ENCODE measurements around the gene CXCR5. TPM values are rescaled to one million over a fixed set of nuclear protein-coding genes. Genes with fewer than 3 reads are reported as not detected.
A peak's percentile ranks its signal among the peaks of the same experiment; 100 is the strongest.

Gene CXCR5
- total RNA-seq, 2 donors from 2014 or later = 0.12 to 0.39 TPM

- DNase-seq = peak in 1 of 2 donors; percentile 26
Measured at GRCh38 chr11:118872403-118872821, 11.3 kb upstream of the CXCR5 start.

DNA sequence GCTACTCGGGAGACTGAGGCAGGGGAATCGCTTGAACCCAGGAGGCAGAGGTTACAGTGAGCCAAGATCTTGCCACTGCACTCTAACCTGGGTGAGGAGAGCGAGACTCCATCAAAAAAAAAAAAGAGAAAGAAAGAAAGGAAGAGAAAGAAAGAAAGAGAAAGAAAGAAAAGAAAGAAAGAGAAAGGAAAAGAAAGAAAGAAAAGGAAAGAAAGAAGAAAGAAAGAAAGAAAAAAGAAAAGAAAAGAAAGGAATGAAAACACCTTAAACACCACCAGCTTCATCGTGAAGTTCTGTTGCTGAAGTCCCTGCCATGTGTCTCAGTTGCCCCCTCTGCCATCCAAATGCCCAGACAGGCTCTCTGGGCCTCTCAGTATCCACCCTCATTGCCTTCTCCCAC, 9.9 kb upstream of the CXCR5 start:
- ATAC-seq (no peak), DNase-seq (no peak)
- intact Hi-C loops (cut with DNase I, micrococcal nuclease) = no loop called here

More at GRCh38 chr11:118872403-118872821, 11.3 kb upstream of the CXCR5 start:
- intact Hi-C loops (cut with DNase I, micrococcal nuclease) = no loop called here
- no peak for ATAC-seq

- ATAC-seq (no peak), DNase-seq (no peak)
- intact Hi-C loops (cut with DNase I, micrococcal nuclease) = no loop called here
Measured at GRCh38 chr11:118876286-118876685, 7.4 kb upstream of the CXCR5 start.

DNA sequence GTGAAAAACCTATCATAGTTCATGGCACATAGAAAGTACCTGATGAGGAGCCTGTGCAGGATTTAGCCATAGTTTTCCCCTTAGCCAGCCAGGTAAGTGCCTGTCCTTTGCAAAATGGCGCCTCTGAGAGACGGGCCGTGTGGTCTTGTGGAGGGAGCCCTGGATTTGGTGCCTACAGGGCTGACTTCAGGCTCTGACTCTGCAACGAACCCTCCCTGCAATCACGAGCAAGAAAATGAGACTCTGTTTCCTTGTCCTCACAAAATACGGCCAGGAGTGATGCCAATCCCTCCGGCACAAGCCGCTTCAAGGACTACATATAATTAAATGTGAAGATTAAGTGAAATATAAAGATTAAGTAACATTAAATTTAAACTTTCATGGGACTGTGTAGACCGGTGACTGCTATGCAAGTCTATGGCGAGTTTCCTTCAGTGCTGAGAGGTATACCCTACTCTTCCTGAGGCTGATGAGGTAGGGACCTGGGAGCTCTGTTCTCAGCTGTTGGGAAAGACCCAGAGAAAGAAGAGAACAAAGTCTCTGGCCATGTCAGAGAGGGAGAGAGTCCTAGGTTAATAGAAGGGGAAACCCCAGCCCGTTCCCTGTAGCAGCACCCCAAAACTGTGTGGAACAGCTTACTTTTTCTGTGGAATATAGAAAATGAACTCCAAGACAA, 6.1 kb upstream of the CXCR5 start:
- no peak for ATAC-seq
- intact Hi-C loops (cut with DNase I, micrococcal nuclease) = no loop called here
- no peak for DNase-seq

GRCh38 chr11:118878163-118878563, 5.5 kb upstream of the CXCR5 start:
- no peak for DNase-seq
- no peak for ATAC-seq
- intact Hi-C loops (cut with DNase I, micrococcal nuclease) = no loop called here

- DNase-seq (no peak), ATAC-seq (no peak)
- intact Hi-C loops (cut with DNase I, micrococcal nuclease) = no loop called here
Measured at GRCh38 chr11:118881228-118881627, 2.5 kb upstream of the CXCR5 start.

- intact Hi-C loops (cut with DNase I, micrococcal nuclease) = no loop called here
- ATAC-seq = no peak
- DNase-seq = no peak
Measured at GRCh38 chr11:118882491-118882890, 1.2 kb upstream of the CXCR5 start.

DNA sequence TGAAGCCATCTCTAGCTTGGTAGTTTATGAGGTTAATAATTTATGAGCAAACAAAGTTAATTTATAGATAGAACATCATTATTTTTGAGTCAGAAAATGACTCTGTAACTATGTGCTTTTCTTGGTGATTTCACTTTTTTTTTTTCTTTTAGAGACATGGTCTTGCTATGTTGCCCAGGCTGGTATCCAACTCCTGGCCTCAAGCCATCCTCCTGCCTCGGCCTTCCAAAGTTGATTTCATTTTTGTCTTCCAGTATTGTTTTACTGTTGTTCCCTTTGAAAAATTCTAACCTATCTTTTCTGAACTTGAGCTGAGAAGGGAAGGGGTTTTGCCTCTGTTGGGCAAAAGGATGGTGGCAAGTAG, 706 bp upstream of the CXCR5 start:
- ATAC-seq (no peak), DNase-seq (no peak)
- intact Hi-C loops (cut with DNase I, micrococcal nuclease) = no loop called here

DNA sequence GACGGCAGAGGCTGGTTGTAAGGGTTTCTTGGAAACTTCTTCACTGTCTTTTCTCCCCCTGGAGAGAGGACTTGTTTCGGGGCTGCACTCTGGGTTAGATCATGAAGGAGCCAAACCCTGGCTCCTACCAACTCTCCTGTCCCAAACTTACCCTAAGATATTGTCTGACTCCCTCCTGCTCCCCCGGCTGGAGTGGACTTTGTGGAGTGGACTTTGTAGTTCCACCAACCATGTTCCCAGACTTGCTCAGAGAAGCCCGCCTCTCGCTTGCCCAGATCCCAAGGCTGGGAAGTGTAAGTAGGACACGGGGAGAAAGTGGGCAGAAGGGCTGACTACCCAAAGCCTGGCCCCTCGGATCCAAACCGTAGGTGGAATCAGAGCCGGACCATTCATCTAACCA, 1.2 kb downstream of the CXCR5 start:
- intact Hi-C loops (cut with DNase I, micrococcal nuclease) = no loop called here
- DNase-seq (no peak), ATAC-seq (no peak)

GRCh38 chr11:118885319-118885718, 1.6 kb downstream of the CXCR5 start:
- DNase-seq (no peak), ATAC-seq (no peak)
- intact Hi-C loops (cut with DNase I, micrococcal nuclease) = no loop called here

DNA sequence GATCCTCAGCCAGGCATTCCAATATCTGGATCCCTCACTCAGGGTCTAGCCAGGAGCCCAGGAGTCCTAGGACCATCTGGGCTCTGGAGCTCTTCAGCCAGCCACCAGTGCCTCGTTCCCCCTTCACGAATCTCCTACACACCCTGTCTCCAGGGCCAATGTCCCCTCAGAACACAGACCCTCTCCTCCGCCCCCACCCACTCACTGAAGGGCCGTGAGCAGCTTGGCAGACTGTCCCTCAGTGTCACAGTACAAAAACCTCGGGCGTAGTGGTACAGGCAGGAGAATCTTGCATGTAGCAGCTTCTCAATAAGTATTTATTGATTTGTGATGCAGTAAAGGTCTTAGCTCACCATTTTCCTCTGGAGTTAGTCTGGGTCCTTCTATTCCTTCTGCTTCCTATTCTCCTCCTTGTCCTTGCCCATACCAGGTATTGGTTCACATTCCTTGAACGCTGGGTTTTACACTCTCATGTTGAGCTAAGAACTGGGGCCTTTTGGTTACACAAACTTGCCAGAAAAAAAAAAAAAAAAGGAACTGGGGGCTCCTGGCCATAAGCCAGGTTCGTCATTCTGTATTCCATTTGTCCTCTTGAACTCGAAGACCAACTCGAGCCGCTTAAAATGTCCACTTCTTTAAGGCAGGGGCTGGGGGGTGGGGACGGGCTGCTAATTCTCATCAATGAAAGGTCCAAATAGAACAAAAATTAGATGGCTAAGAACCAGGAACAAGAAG, 2.3 kb downstream of the CXCR5 start:
- intact Hi-C loops (cut with DNase I, micrococcal nuclease) = no loop called here
- ATAC-seq (no peak), DNase-seq (no peak)

DNA sequence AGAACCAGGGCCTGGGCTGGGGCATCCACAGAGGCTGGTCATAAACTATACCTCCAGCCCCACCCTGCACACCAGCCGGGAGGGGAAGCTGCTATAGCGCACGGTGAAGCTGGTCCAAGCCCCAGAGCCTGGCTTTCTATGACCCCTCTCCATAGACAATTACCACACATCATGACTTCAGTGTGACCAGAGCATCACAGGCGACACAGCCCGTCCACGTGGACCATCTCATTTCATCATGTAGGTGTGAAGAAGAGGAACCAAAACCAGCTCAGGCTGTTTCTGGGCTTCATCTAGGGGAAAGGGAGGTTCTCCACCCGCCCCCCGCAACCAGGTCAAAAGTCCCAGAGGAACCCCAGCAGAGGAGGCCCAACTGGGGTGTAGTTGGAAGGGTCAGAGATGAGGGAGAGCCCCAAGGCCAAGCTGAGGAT, 3.0 kb downstream of the CXCR5 start:
- ATAC-seq (no peak), DNase-seq (peak in 1 of 2 donors; percentile 20)
- intact Hi-C loops (cut with DNase I, micrococcal nuclease) = no loop called here

DNA sequence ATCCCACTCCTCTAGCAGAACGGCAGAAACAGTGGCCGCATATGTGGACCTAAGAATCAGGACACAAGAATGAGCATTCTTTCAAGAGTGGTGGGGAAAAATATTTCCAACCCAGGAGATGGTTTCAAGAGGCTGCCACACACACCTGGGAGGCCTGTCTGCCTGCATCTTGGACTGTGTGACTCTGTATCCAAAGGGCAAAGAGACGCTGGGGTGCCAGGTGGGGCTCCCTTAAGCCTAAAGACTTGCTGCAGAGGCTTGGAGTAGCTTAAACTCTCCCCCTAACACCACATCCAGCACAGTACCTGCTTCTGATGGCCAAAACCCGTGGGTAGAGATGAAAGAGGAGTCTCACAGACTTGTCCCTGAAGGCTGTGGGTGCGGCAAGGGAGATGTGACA, 3.5 kb downstream of the CXCR5 start:
- no peak for DNase-seq
- no peak for ATAC-seq
- intact Hi-C loops (cut with DNase I, micrococcal nuclease) = no loop called here

DNA sequence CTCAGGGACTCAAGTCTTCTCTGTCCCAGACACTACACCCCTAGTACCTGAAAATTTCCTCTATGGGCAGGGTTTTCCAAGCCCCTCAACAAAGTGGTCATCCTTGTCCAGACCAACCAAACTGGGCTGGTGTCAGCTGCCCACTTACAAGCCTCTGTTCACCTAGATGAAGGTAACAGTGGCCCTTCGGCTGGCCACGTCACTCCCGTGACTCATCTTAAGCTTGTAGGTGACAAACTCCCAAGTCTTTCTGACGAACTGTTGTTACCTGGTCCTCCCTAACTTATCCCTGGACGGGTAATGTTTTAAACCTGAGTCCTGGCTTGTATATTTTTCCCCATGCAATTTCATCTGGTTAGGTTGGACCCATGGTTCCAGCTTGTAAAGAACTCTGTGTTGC, 4.7 kb downstream of the CXCR5 start:
- DNase-seq (no peak), ATAC-seq (no peak)
- intact Hi-C loops (cut with DNase I, micrococcal nuclease) = no loop called here

DNA sequence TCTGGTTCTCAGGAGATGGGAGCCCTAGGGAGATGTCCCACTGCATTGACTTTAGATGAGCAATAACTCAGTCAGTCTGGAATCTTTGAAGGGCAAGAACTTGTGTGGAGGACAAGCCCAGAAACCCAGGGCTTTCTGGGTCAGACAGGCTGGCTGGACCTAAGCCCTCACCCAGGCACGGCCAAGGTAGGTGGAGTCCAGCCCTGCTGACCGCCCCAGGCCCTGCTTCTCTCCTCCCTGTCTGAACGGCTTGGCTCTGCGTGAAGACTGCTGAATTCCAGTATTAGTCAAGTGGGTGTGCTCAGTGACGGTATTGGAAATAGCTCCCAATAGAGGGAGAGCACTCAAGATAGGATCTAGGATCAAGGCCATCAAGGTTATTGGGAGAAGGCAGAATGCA, 6.1 kb downstream of the CXCR5 start:
- intact Hi-C loops (cut with DNase I, micrococcal nuclease) = no loop called here
- DNase-seq (peak in 1 of 2 donors; percentile 56), ATAC-seq (no peak)

DNA sequence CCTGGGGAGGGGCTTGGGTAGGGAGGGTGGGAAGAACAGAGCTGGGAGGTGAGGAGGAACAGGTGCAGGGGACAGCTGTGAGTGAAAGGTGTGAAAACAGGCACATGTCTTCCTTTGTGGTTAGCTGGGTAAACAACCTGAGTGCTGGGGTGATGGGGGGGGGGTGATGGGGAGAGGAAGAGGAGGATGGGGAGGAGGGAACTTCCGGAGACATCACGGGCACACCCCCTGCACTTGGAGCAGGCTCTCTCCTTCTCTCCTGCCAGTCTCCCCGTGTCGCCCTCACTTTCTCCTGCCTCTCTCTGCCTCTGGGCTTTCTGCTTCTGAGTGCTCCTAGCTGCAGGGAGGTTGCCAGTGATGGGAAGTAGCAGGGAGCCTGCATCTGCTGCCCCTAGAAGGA, 8.8 kb downstream of the CXCR5 start:
- intact Hi-C loops (cut with DNase I, micrococcal nuclease) = no loop called here
- peak; percentile 45 for ATAC-seq
- peak in 1 of 2 donors; percentile 39 for DNase-seq

GRCh38 chr11:118892964-118893363, 9.3 kb downstream of the CXCR5 start:
- no peak for DNase-seq
- no peak for ATAC-seq
- intact Hi-C loops (cut with DNase I, micrococcal nuclease) = no loop called here

DNA sequence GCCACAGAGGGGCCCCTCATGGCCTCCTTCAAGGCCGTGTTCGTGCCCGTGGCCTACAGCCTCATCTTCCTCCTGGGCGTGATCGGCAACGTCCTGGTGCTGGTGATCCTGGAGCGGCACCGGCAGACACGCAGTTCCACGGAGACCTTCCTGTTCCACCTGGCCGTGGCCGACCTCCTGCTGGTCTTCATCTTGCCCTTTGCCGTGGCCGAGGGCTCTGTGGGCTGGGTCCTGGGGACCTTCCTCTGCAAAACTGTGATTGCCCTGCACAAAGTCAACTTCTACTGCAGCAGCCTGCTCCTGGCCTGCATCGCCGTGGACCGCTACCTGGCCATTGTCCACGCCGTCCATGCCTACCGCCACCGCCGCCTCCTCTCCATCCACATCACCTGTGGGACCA, 10.0 kb downstream of the CXCR5 start:
- DNase-seq = no peak
- ATAC-seq = no peak
- intact Hi-C loops (cut with DNase I, micrococcal nuclease) = no loop called here

DNA sequence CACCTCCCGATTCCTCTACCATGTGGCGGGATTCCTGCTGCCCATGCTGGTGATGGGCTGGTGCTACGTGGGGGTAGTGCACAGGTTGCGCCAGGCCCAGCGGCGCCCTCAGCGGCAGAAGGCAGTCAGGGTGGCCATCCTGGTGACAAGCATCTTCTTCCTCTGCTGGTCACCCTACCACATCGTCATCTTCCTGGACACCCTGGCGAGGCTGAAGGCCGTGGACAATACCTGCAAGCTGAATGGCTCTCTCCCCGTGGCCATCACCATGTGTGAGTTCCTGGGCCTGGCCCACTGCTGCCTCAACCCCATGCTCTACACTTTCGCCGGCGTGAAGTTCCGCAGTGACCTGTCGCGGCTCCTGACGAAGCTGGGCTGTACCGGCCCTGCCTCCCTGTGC, 10.5 kb downstream of the CXCR5 start:
- intact Hi-C loops (cut with DNase I, micrococcal nuclease) = no loop called here
- no peak for ATAC-seq
- DNase-seq = no peak

GRCh38 chr11:118895093-118896039, 11.7 kb downstream of the CXCR5 start:
- peak in 1 of 2 donors; percentile 54 for DNase-seq
- ATAC-seq = peak; percentile 32
- intact Hi-C loops (cut with DNase I, micrococcal nuclease) = no loop called here
